Stimulated activated CD8-positive, alpha-beta memory T cell treated with anti-CD3 and anti-CD28 coated beads, Interleukin-15, amount 100 ng/mL, for 1 hour (primary cell): ENCODE results near the gene MTERF4.

Experiments used
- DNase-seq: peaks from one replicate; pipeline ENCODE4 v3.0.0-alpha.2; 2020; ENCODE audit warnings: low read depth

MTERF4 gene

DNA sequence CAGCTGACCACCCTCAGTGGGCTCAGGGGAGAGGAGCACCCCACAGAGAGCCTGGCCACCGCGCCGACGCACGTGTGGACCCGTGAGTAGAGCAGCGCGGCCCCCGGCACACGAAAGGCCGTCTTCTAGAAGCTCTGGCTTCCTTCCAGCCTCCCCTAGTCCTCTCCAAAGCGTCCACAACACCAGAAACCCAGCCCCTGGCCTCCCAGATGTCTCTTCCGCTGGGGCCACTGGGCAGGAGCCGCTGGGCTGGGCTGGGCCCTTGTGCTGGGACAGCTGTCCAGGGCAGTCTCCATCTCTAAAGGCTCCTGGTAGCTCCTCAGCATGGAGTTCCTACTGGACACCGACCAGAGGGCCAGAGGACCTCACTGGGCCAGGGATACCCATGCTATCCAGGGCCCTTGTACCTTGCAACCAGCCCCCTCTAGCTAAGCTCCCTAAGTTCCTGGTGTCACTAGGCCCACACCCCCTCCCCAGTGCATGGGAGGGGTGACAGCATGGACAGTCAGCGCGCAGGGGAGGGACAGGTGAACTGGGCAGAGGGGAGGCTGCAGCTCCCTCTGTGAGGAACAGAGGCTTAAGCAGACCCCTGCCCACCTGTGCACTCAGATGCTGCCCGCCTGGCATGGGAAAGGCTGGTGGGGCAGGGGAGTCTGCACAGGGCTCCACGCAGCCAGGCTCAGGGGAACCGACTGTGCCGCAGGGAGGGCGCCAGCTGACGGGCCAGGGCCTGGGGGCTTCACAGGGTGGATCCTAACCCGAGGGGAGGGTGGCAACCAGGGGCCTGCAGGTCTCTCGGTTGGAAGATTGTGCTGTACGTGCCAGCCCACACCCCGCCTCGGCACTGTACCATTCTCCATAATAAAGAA is 32.9 kb downstream of the MTERF4 start:
- no peak for DNase-seq

DNA sequence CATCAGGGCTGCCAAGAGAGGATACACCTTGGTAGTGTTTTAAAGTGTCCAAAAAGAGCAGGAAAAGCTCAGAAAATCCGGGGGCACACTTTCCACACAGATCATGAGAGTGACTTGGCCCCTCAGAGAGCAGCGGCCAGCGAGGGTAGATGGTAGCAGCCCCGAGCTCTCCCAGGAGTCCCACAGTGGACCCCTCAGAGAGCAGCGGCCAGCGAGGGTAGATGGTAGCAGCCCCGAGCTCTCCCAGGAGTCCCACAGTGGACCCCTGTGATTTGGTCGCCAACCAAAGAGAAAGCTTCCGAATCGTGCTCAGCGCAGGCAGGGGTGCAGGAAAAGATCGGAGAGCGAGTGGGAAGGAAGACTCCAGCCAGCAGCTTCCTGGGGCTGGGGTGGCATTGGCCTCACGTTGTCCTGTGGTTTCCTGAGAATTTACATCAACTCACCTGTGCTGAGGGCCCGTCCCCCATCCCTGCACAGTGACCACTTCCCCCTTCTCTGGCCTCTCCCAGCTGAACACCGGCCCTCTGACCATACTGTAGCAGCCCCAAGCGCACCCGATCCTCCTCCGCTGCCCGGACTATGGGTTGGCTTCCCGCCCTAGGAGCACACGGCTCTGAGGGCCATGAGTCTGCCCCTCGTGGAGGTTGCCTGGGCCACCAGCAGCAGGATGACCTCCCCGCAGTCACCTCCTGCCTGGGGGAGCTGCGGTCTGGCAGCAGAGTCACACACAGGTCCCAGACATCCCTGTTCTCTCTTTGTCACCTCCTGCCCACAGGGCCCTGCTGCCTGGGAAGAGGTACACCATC is 33.7 kb downstream of the MTERF4 start:
- DNase-seq: no peak

DNA sequence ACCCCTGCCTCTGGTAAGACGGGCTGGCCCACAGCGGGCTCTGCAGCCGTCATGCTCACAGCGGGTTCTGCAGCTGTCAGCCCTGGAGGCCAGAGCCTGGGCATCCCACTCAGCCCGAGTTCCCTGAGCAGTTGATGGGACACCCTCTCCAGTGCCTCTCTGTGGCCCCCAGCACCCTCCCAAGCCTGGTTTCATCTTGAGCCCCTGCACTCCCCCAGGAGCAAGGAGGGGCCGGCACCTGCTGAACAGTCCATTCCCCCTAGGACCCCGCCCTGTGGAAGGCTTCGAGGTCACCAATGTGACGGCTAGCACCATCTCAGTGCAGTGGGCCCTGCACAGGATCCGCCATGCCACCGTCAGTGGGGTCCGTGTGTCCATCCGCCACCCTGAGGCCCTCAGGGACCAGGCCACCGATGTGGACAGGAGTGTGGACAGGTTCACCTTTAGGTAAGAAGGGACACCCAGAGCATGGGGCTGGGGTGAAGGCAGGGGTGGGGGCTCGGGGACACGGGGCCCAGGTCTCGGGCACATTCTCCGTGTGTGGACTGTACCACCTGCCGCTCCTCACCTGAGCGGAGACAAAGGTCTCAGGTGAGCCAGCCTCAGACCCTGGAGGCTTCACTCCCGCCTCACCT is 34.5 kb downstream of the MTERF4 start:
- DNase-seq: no peak

DNA sequence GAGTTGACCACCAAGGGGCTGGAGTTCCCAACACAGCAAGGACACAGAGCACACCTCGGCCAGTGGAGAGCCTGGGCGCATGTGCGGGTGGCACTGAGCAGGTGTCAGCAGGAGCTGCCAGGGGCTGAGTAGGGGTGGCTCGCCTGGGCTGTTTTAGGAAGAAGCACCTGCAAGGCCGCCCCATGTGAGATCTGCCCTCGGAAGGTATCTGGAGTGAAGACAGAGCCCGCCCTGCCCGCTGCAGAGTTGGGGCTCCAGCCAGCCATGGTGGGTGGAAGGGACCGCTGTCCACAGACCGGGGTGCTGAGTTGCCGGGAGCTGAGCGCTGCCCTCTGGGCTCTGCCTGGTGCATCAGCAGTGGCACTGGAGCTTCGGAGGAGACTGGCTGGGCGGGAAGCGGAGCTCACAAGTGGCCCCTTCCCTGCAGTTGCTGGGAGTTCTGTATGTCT is 35.2 kb downstream of the MTERF4 start:
- DNase-seq: no peak

DNA sequence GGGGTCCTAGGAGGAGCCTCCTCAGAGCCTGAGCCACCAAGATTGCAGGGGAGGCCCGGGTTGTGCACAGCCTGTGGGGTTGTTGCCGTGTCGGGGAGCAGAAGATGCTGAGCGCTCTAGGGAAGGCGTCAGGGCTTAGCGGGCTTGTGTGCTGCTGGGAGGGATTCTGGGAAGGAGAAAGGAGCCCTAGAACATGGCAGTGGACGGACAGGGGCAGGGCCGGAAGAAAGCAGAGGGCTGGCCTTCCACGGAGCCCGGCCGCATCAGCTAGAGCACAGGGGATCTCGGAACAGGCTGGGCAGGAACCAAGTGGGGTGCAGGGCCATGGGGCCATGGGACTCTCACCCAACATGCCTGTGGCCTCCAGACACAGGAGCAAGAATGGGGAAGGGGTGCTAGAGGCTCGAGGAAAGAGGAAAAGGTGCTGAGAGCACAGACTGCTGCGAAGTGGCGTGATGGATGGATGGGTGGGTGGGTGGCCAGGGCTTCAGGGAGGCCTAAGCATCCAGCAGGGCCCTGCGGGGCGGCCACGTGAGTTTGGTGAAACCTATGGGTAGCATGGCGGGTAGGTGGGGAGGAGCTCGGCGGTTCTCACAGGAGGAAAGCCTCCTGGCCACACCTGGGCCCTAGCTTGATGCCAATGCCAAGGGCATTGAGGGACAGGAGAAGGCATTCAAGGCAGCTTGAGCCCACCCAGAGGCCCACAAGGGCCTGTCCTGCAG is 35.8 kb downstream of the MTERF4 start:
- no peak for DNase-seq

DNA sequence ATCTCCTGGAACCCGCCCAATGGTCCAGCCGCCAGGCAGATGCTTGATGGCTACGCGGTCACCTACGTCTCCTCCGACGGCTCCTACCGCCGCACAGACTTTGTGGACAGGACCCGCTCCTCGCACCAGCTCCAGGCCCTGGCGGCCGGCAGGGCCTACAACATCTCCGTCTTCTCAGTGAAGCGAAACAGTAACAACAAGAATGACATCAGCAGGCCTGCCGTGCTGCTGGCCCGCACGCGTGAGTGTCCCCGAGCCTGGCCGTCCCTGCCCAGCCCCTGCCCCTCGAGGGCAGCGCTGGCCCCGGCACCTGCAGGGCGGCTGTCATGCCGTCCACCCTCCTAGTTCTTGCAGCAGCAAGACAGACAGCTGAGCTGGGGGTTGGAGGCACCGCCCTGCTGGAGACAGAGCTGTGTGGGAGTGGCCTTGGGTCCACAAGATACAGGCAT is 36.7 kb downstream of the MTERF4 start:
- DNase-seq: no peak

DNA sequence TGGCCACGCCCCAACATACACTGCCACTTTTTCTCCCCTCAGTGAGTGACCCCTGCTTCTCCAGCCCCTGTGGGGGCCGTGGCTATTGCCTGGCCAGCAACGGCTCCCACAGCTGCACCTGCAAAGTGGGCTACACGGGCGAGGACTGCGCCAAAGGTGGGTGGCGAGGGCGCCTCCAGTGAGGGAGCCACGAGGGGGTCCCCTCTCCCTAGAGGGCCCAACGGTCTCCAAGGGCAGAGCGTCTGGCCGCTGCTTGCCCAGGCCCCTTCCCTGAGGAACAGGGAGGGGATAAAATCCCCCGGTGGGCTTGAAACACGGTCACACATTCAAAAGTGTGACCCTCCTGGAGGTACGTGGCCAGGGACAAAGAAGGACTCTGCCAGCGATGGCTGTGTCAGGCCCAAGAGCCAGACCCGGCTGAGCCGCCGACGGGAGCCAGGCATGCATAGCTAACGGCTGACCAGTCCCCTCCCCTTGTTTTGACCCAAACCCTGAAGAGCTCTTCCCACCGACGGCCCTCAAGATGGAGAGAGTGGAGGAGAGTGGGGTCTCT is 37.2 kb downstream of the MTERF4 start:
- no peak for DNase-seq

DNA sequence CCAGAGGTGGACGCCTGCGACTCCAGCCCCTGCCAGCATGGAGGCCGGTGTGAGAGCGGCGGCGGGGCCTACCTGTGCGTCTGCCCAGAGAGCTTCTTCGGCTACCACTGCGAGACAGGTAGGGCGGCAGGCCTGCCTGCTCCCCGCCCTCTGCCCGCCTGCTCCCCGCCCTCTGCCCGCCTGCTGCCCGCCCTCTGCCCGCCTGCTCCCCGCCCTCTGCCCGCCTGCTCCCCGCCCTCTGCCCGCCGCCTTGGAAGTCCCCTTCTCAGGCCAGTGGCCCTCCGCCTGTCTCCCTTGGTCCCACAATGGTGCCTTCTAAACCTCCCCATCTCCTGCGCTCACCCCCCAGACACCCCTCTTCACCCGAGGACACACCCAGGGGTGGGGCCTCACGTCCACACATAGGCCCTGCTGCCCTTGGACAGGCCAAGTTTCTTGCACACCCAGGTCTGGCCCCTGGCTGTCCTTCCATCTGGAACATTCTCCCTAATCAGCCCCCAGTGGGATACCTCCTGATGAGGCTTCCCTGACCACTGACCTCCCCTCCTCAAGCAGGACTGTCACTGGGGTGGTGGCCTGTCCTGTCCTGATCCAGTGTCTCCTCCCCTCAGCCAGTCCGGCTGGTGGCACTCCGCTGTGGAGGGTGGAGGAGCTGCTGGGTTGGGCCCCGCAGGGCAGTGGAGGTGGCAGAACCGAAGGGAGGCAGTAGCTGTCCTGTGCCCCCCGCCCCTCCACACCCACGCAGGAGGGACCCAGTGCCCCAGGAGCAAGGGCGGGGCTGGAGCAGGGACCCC is 37.9 kb downstream of the MTERF4 start:
- no peak for DNase-seq

DNA sequence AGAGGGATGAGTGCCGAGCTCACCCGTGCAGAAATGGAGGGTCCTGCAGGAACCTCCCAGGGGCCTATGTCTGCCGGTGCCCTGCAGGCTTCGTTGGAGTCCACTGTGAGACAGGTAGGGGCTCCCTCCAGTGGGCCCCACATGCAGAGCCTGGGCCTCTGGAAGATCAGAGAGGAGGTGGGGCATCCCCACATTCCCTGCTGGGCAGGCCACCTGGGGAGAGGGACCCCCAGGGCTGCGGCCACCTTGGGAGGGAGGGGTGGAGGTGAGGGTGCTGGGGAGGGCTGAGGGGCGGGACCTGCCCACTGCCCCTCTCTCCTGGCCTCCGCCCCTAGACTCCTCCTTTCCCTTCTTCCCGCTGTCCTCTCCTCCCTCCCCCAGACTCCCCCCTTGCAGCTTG is 38.5 kb downstream of the MTERF4 start:
- DNase-seq: no peak

DNA sequence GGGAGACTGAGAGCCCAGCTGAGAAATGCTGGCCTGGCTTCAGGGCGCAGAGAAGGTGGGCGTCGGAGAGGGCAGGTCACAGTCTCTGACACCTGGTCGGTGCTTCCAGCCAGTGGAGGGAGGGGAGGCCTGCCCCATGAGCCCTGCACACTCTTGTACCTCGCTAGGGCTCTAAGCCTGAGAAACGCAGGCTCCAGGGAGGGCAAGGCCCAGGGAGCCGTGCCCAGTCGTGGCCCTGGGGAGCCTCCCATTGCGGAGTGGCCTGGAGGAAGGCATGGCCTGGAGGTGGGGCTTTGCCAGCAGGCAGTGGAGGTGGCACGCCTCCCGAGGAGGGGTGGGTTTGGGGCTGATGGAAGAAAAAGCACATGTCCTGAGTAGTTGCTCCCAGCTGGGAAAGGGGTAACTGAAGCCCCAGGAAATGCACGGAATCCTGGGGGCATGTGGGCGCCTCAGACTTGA is 39.0 kb downstream of the MTERF4 start:
- no peak for DNase-seq

DNA sequence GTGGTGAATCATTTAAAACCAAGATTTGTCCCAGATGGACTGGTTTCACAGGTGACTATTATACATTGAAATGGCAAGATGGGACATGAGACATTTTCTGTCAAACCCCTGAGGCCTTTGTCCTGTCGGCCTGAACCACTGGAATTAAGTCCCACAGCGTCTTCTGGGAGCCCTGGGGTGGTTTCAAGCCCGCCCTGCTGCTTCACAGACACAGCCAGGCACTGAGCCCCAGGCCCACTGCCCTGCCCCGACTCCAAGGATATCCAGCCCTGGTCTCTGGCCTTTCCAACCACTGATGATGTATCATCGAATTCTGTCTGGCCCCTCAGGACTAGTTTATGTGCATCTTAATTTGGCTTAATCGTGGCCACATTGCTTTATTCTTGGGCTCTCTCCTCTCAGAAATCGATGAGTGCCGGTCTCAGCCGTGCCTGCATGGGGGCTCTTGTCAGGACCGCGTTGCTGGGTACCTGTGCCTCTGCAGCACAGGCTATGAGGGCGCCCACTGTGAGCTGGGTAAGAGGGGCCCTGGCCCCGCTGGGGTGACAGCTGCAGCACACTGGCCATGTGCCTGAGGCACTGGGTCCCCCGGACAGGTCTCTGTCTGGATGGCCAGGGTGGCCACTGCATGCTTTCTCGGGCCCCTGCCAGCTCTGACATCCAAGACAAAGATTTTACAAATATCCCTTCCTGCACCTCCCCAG is 39.5 kb downstream of the MTERF4 start:
- DNase-seq: no peak

DNA sequence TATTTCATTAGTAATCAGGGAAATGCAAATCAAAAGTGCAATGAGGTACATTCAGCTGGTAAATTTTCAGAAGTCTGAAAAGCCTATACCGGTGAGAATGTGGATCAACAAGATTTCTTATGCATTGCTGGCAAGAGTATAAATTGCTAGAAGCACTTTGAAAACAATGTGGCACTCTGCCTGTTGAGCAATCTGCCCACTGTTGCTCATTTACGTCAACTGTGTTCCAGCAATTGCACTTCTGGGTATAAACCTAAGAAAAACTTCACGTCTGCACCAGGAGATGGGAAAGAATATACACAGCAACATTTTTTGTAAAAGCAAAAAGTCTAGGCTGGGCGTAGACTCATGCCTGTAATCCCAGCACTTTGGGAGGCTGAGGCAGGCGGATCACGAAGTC is 40.8 kb downstream of the MTERF4 start:
- DNase-seq: no peak

DNA sequence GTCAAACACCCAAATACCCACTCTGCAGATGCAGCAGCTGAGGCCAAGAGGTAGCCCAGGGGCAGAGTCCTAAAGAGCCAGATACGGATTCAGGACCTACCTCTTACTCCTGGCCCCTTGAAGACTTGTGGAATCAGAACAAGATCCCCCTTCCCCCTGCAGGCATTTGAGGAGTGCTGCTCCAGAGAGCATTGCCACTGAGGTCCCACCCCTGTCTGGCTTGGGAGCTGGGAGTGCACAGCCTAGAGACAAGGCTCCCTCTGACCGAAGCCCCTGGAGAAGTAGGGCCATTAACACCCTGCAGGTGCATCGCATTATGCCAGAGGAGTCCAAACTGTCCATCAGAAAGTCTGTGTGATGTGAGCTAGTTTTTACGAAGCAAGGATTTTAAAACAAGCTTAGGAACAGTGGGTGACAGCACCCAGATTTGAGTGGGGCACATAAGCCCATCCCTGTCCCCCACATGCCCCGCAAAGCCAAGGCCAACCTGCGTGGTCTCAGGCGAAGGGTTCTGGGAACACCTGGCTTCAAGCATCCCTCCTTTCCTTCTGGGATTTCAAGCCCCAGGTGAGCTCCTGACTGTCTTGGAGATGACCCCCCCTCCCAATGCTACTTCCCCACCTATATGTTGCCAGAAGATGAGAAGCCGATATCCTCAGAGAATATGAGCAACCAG is 48.4 kb downstream of the MTERF4 start:
- DNase-seq: no peak

DNA sequence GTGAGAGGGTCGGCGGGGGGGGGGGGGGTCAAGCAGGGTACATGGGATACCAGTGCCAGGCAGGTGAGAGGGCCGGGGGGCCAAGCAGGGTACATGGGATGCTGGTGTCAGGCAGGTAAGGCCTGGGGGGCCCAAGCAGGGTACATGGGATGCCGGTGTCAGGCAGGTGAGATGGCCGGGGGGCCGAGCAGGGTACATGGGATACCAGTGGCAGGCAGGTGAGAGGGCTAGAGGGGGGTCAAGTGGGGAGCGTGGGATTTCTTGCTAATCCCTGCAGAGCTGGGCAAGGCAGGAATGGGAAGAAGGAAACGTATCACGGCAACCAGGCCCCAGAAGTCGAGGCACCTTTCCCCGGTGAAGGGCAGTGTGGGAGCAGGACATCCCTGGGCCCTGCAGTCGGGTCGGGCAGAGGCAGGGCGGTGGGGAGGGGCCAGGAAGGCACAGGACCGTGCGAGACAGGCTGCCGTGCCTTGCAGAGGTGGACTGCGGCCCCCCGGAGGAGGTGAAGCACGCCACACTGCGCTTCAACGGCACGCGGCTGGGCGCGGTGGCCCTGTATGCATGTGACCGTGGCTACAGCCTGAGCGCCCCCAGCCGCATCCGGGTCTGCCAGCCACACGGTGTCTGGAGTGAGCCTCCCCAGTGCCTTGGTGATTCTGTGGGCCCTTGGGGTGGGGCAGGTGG is 49.3 kb downstream of the MTERF4 start:
- DNase-seq: no peak

DNA sequence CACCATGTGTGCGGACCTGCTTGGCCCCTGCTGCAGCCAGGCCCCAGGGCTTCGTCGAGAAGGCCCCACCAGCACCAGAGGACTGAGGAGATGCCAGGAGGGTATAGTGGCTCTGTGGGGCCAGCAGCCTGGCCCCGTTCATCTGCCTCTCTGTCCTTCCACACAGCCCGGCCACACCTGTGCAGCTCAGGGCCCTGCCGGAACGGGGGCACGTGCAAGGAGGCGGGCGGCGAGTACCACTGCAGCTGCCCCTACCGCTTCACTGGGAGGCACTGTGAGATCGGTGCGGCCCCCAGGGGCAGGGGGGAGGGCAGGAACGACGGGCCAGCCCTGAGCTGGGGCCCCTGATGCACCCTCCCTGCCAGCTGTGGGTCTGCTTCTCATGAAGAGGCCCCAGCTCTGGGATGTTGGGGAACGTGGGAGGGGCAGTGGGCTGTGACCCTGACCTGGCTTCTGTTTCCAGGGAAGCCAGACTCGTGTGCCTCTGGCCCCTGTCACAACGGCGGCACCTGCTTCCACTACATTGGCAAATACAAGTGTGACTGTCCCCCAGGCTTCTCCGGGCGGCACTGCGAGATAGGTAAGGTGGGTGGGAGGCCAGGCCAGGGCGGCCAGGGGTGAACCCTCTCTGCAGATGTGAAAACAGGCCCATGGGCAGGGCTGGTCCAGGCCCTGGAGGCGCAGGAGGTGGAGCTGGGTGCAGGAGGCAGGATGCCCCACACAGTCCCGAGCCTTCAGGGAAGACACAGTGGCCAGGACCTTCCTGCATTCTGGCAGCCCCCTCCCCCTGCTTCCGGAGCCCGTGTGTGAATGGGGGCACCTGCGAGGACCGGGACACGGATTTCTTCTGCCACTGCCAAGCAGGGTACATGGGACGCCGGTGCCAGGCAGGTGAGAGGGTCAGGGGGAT is 50.3 kb downstream of the MTERF4 start:
- DNase-seq: no peak

DNA sequence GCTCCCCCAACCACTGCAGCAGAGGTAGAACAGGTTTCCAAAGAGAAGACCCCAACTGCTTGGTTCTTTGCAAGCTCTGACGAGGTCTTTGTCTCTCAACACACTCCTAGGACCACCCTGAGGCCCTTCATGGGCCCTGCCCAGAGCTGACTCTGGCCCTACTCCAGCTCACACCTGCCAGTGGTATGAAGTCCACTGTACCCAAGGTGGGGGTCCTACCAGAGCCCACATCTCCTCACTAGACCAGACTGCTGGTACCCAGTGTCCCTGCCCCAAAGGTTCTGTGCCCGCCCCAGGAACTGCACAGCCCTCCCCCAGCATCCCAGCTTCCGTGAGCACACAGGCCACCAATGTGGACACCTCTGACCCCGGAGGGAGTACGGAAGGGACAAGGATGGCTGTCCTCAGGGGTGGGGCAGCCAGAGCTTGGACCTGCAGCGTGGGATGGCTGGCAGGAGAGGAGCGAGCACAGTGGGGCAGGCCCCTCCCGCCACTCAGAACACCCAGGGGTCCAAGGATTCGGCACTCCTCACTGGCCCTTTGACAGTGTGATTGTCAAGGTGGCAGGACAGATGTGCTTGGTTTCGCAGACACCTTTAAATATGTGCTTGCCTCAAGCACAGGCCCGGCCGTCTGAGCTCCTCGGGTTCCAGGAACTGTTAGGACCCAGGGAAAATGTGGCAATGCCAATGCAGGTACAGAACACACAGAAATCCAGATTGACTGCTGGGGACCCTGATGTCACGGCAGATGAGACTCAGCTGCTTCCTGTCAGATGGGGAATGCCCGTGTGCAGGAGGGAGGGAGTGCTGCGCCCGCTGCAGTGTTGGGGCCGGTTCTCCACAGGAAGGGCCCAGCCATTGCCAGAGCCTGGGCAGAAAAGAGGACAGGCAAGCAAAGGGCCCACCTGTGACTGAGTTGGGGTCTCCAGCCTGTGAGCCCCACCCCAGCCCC is 51.2 kb downstream of the MTERF4 start:
- no peak for DNase-seq
